22Rv1 (cell line): ENCODE measurements around the gene CPNE2.

Experiments used
- H3K27ac ChIP-seq: fragments of 450-650 bp; 2 replicates; pipeline ENCODE4 v1.5.1; 2017
- ZFX ChIP-seq: fragments of 450-650 bp; IDR thresholded peaks from 2 replicates; pipeline ENCODE4 v1.6.1; 2017; ENCODE audit warnings: antibody characterized with exemption, borderline replicate concordance
- TF ChIP-seq, protein P1 (sequence below): fragments of 450-650 bp; IDR thresholded peaks from 2 replicates; pipeline ENCODE4 v1.5.1; 2017; ENCODE audit warnings: mild to moderate bottlenecking

Gene CPNE2

GRCh38 chr16:57110937-57111336, 18.6 kb downstream of the CPNE2 start:
- no peak overlapping the region for H3K27ac ChIP-seq
- TF ChIP-seq, protein P1, sequence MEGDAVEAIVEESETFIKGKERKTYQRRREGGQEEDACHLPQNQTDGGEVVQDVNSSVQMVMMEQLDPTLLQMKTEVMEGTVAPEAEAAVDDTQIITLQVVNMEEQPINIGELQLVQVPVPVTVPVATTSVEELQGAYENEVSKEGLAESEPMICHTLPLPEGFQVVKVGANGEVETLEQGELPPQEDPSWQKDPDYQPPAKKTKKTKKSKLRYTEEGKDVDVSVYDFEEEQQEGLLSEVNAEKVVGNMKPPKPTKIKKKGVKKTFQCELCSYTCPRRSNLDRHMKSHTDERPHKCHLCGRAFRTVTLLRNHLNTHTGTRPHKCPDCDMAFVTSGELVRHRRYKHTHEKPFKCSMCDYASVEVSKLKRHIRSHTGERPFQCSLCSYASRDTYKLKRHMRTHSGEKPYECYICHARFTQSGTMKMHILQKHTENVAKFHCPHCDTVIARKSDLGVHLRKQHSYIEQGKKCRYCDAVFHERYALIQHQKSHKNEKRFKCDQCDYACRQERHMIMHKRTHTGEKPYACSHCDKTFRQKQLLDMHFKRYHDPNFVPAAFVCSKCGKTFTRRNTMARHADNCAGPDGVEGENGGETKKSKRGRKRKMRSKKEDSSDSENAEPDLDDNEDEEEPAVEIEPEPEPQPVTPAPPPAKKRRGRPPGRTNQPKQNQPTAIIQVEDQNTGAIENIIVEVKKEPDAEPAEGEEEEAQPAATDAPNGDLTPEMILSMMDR: no peak
- no peak for TF ChIP-seq ZFX

DNA sequence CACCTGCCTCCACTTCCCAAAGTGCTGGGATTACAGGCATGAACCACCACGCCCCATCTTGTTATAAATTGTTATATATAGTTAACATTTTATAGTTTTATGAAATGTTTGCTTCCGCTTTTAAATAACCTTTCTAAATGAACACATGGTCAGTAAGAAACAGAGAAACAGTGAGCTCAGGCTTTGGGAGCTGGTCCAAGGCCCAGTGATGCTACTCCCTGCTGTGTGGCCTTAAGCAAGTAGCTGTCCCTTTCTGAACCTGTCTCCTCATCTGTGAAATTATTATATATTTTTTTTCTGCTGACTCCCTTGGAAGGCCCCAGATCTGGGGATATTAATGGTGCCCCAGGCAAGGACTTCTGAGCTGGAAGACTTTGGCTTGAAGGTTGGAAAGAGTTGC, 19.0 kb downstream of the CPNE2 start:
- no peak overlapping the region for H3K27ac ChIP-seq
- TF ChIP-seq ZFX: no peak
- TF ChIP-seq, protein P1: no peak

- H3K27ac ChIP-seq: no peak overlapping the region
- TF ChIP-seq ZFX: no peak
- TF ChIP-seq, protein P1: no peak
Measured at GRCh38 chr16:57112403-57113041, 20.1 kb downstream of the CPNE2 start.

- TF ChIP-seq, protein P1: no peak
- no peak for TF ChIP-seq ZFX
- H3K27ac ChIP-seq: no peak overlapping the region
Measured at GRCh38 chr16:57113042-57113453, 20.7 kb downstream of the CPNE2 start.

GRCh38 chr16:57113664-57114063, 21.3 kb downstream of the CPNE2 start:
- no peak overlapping the region for H3K27ac ChIP-seq
- TF ChIP-seq ZFX: no peak
- TF ChIP-seq, protein P1: no peak

DNA sequence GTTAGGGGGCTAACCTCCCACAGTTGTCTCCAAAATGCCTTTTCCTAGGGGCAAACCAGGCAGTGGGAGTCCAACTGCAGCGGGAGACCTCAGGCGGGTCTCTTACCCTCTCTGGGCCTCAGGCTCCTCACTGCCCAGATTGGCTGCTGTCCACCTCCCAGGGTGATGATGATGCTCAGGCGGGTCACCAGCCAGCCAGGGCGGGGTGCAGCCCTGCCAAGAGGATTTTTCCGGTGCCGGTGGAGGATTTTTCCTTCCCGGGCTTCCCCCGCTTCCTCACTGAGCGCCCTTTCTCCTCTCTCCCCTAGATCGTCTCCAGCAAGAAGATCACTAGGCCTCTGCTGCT, 22.8 kb downstream of the CPNE2 start:
- no peak overlapping the region for H3K27ac ChIP-seq

DNA sequence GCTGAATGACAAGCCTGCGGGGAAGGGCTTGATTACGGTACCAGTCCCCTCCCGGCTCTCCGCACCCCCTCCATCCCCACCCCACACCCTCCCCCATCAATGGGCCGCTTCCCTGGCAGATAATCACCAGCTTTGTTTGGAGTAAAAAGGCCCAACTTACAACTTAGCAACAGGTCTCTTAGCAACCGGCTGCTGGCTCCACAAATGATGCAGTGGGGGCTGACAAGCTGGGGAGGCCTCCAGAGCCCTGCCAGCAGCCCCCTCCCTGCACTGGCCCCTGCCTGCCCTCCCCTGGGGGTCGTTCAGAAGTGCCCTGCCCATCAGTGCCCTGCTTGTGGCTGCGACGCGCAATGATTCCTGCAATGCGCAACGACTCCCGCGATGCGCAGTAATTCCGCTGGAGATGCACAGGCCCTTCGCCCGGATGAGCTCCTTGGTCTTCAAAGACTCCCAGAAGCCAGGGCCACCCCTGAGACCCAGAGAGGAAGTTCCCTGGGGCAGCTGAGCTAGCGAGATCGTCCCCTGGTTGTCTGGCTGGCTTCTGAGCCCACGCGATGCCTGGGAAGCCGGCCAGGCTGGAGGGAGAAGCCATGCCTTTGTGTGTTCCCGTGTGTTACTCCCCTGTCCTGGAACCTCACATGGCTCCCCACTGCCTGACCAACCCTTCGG, 23.3 kb downstream of the CPNE2 start:
- TF ChIP-seq, protein P1: no peak
- no peak for TF ChIP-seq ZFX
- no peak overlapping the region for H3K27ac ChIP-seq

More for the DNA sequence above, 22.8 kb downstream of the CPNE2 start:
- no peak for TF ChIP-seq ZFX
- TF ChIP-seq, protein P1: no peak
